MM.1S (cell line): ENCODE data around the gene DDI2.

Experiments used
- DNase-seq: peaks from one replicate; pipeline ENCODE4 v3.0.0-alpha.2; 2015
- H2AFZ ChIP-seq: fragments of 300-600 bp; sonication (generic); 2 replicates; pipeline ENCODE4 v1.6.0; 2016; ENCODE audit warnings: antibody characterized with exemption, low read length
- H3F3A ChIP-seq: fragments of 300-600 bp; sonication (generic); 2 replicates; pipeline ENCODE4 v1.6.1; 2016; ENCODE audit warnings: mild to moderate bottlenecking, antibody characterized with exemption, low read length, moderate library complexity, mixed read lengths; ENCODE audit not compliant: insufficient read depth
- H3K27ac ChIP-seq: fragments of 300-600 bp; sonication (generic); 2 replicates; pipeline ENCODE4 v1.5.1; 2016; ENCODE audit warnings: mild to moderate bottlenecking, low read length
- H3K27me3 ChIP-seq: fragments of 300-600 bp; sonication (generic); replicated peaks from 2 replicates; pipeline ENCODE4 v1.6.0; 2016; ENCODE audit warnings: low read length; ENCODE audit not compliant: insufficient read depth
- H3K36me3 ChIP-seq: fragments of 300-600 bp; sonication (generic); replicated peaks from 2 replicates; pipeline ENCODE4 v1.6.1; 2016; ENCODE audit warnings: mild to moderate bottlenecking, low read length, mixed read lengths; ENCODE audit not compliant: insufficient read depth
- H3K4me1 ChIP-seq: fragments of 300-600 bp; sonication (generic); 2 replicates; pipeline ENCODE4 v1.6.1; 2016; ENCODE audit warnings: low read length, mixed read lengths
- H3K4me2 ChIP-seq: fragments of 300-600 bp; sonication (generic); 2 replicates; pipeline ENCODE4 v1.6.0; 2016; ENCODE audit warnings: low read depth, low read length
- H3K4me3 ChIP-seq: fragments of 300-600 bp; sonication (generic); 2 replicates; pipeline ENCODE4 v1.5.1; 2016; ENCODE audit warnings: low read length, mixed read lengths
- H3K79me2 ChIP-seq: fragments of 300-600 bp; sonication (generic); 2 replicates; pipeline ENCODE4 v1.6.1; 2016; ENCODE audit warnings: mixed run types, low read length, mixed read lengths
- H3K9ac ChIP-seq: fragments of 300-600 bp; sonication (generic); 2 replicates; pipeline ENCODE4 v1.6.1; 2016; ENCODE audit warnings: low read length, mixed read lengths
- H3K9me2 ChIP-seq: fragments of 300-600 bp; sonication (generic); replicated peaks from 2 replicates; pipeline ENCODE4 v1.6.1; 2016; ENCODE audit warnings: mild to moderate bottlenecking, low read length, mixed read lengths; ENCODE audit not compliant: insufficient read depth
- H3K9me3 ChIP-seq: fragments of 300-600 bp; sonication (generic); replicated peaks from 2 replicates; pipeline ENCODE4 v1.6.1; 2016; ENCODE audit warnings: mild to moderate bottlenecking, low read length, mixed read lengths; ENCODE audit not compliant: insufficient read depth
- H4K20me1 ChIP-seq: fragments of 300-600 bp; sonication (generic); 2 replicates; pipeline ENCODE4 v1.6.1; 2016; ENCODE audit warnings: mild to moderate bottlenecking, low read length, moderate library complexity, mixed read lengths; ENCODE audit not compliant: insufficient read depth
- EZH2 ChIP-seq: fragments of 300-600 bp; sonication (generic); optimal IDR thresholded peaks from 2 replicates; pipeline ENCODE3; 2017; ENCODE audit warnings: low read depth, mild to moderate bottlenecking, antibody characterized with exemption, low read length, mixed read lengths
- EZH2phosphoT487 ChIP-seq: fragments of 300-600 bp; sonication (generic); IDR thresholded peaks from 2 replicates; pipeline ENCODE4 v1.6.1; 2018; ENCODE audit warnings: antibody characterized with exemption, low read length
- TF ChIP-seq, protein P1 (sequence below): fragments of 300-600 bp; sonication (generic); IDR thresholded peaks from 2 replicates; pipeline ENCODE4 v1.5.1; 2016; ENCODE audit warnings: antibody characterized with exemption, low read length, mixed read lengths

The DDI2 gene

DNA sequence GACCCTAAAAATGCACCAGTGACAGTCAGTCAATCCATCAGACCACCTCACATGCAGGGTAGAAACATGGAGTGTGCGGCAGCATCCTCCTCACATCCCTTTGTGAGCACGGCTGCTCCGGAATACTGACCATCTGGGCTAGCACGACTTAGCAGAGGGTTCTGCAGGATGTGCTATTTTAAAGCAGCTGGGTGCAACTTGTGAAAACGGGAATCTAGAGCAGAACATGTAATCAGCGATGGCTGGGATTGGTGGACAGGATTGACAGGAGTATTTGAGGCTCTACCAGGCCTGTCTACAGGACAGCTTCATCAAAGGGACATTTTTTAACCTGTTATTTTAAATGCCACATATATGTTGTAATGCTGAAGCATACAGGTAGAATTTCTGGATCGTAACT lies 50.1 kb downstream of the DDI2 start:
- TF ChIP-seq, protein P1, sequence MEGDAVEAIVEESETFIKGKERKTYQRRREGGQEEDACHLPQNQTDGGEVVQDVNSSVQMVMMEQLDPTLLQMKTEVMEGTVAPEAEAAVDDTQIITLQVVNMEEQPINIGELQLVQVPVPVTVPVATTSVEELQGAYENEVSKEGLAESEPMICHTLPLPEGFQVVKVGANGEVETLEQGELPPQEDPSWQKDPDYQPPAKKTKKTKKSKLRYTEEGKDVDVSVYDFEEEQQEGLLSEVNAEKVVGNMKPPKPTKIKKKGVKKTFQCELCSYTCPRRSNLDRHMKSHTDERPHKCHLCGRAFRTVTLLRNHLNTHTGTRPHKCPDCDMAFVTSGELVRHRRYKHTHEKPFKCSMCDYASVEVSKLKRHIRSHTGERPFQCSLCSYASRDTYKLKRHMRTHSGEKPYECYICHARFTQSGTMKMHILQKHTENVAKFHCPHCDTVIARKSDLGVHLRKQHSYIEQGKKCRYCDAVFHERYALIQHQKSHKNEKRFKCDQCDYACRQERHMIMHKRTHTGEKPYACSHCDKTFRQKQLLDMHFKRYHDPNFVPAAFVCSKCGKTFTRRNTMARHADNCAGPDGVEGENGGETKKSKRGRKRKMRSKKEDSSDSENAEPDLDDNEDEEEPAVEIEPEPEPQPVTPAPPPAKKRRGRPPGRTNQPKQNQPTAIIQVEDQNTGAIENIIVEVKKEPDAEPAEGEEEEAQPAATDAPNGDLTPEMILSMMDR: no peak
- TF ChIP-seq EZH2phosphoT487 (no peak), EZH2 (no peak)
- H3K9me2 ChIP-seq: no peaks in the 10 kb centered on the region
- no peaks in the 10 kb centered on the region for H3K9me3 ChIP-seq
- no peaks in the 10 kb centered on the region for H4K20me1 ChIP-seq
- no peak overlapping the region for H3K4me3 ChIP-seq
- no peak overlapping the region for H2AFZ ChIP-seq
- H3K36me3 ChIP-seq: no peaks in the 10 kb centered on the region
- no peaks in the 10 kb centered on the region for H3F3A ChIP-seq
- no peaks in the 10 kb centered on the region for H3K27me3 ChIP-seq
- no peak overlapping the region for H3K9ac ChIP-seq
- H3K4me1 ChIP-seq: no peaks in the 10 kb centered on the region
- no peak overlapping the region for H3K27ac ChIP-seq
- DNase-seq: no peak
- no peaks in the 10 kb centered on the region for H3K79me2 ChIP-seq
- H3K4me2 ChIP-seq: no peak overlapping the region

DNA sequence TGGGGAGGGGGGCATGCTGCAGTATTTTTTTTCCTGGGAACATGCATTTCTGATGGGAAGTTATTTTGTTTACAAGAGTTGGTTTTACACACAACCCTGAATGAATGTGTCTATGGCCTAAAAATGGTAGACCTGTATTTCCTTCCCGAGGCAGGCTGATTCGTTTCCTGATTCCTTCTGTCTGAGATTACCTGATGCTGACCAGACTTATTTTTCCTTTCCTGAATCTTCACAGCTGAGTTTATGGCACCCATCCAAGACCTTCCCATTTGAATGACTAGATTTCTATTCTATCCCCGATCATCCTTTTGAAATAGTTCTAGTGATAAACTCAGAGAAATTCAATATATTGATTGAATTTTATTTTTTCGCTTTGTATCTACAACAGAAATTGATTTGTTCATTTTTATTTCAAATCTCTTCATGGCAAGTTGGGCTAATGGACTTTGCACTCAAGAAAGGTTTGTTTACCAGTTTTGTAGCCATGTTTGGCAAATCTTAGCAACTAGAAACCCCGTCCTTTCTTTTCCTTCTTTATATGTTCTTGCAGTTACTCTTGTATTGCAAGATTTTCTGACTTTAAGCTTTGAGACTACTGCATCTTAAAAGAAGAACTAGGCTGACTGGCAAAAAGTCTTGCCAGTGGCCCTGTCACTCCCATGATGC lies 51.0 kb downstream of the DDI2 start:
- Histone ChIP-seq H3K9me3 (no peaks in the 10 kb centered on the region), H3K4me1 (no peaks in the 10 kb centered on the region), H3K27ac (no peak overlapping the region), H3K4me3 (no peak overlapping the region), H3K36me3 (no peaks in the 10 kb centered on the region), H3K79me2 (no peaks in the 10 kb centered on the region), H2AFZ (no peak overlapping the region), H4K20me1 (no peaks in the 10 kb centered on the region), H3K9ac (no peak overlapping the region), H3K27me3 (no peaks in the 10 kb centered on the region), H3K4me2 (no peak overlapping the region), H3F3A (no peaks in the 10 kb centered on the region), H3K9me2 (no peaks in the 10 kb centered on the region)
- TF ChIP-seq EZH2phosphoT487 (no peak), EZH2 (no peak)
- TF ChIP-seq, protein P1: no peak
- DNase-seq: no peak

DNA sequence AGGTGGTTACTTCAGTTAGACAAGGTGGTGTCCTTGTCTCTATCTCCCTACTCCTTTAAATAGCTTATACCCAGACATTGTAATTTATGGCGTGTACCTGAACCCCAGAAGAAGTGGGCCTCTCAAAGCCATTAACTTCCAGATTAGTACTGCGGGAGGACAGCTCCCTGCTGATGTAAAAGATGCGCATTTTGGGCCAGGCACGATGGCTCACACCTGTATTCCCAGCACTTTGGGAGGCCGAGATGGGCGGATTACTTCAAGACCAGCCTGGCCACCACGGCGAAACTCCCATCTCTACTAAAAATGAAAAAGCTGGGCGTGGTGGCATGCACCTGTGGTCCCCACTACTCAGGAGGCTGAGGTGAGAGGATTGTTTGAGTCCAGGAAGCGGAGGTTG lies 51.8 kb downstream of the DDI2 start:
- Histone ChIP-seq H3K36me3 (no peaks in the 10 kb centered on the region), H4K20me1 (no peaks in the 10 kb centered on the region), H3K9me3 (no peaks in the 10 kb centered on the region), H3K4me1 (no peaks in the 10 kb centered on the region), H3K9me2 (no peaks in the 10 kb centered on the region), H3K27ac (no peak overlapping the region), H3K27me3 (no peaks in the 10 kb centered on the region), H2AFZ (no peak overlapping the region), H3K4me3 (no peak overlapping the region), H3K4me2 (no peak overlapping the region), H3F3A (no peaks in the 10 kb centered on the region), H3K79me2 (no peaks in the 10 kb centered on the region), H3K9ac (no peak overlapping the region)
- DNase-seq: no peak
- TF ChIP-seq, protein P1: no peak
- no peak for TF ChIP-seq EZH2phosphoT487
- no peak for TF ChIP-seq EZH2
